Measurements from ENCODE around the gene PRORP.

- no peak for TF ChIP-seq CTCF (IDR thresholded peaks at IDR 0.05; ENCODE audit: low read length)
- no peak for TF ChIP-seq EZH2 (IDR thresholded peaks at IDR 0.05; ENCODE audit: borderline replicate concordance, low read length)
Measured at GRCh38 chr14:35113308-35113950, 8.9 kb upstream of the PRORP start.

All from OCI-LY1 (cell line).